ENCODE data around the gene SUDS3.

The SUDS3 gene

GRCh38 chr12:118459110-118459509 is 82.8 kb downstream of the SUDS3 start:
- no peak for DNase-seq

DNA sequence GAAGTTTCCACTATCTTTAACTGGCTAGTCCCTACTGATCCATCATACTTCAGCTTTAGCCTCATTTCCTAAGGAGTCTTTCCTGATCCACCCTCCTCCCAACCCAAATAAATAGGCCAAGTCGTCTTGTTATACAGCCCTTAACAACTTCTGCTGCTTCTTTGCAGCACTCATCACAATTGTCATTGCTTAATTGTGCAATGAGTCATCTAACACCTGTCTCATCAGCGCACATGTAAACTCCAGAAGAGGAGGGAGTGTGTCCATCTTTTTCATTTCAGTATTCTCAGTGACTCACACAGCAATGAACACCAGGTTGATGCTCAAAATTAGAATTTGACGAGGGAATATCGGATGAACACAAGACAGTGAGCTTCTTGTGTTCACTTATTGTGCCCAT is 87.3 kb downstream of the SUDS3 start:
- no peak for DNase-seq

- no peak for DNase-seq
Measured at GRCh38 chr12:118465706-118466105, 89.4 kb downstream of the SUDS3 start.
